ENCODE data around the gene ANKRD60. TPM values are rescaled to one million over a fixed set of nuclear protein-coding genes. Genes with fewer than 3 reads are reported as not detected.

The ANKRD60 gene
- polyA plus RNA-seq, 2 of the 4 experiments (the other 2 are of a cell fraction): not detected

DNA sequence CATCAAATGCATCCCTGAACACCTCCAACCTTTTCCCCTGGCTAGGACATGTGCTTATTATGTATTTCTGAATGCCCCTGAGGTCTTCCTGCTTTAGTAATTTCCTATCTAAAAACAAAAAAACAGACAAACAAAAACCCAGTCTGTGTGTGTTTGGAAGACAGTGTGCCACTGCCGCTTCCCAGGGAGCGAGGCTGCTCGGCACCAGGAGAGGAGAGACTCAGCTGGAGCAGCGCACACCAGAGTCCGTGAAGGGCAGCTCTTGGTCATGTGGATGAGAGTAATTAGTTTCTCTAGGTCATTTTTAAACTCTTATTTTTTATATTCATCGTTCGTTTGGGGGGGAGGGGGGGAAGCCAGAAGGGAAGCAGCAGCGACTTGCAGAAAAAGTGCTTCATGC is 10.0 kb upstream of the ANKRD60 start:
- FAIRE-seq (no peak), DNase-seq (ENCODE audit: low read depth in 1 of 2, low spot score in 1 of 2) (no peak), ATAC-seq (no peak)
- ChIA-PET POLR2A (no interaction called here), CTCF (interaction anchor here (0.8 to 6.2 kb wide), 10 partner anchors 8 to 601 kb away, joined by 3 to 60 read pairs (median 4); partner anchors contain the start of gene STX16)
- no peaks in the 10 kb centered on the region for H3K9me3 ChIP-seq
- TF ChIP-seq KDM5A (IDR thresholded peaks at IDR 0.05): no peak
- H3K4me3 ChIP-seq: no peak overlapping the region
- 88% methylated on average over 8 of the region's 8 CpGs for WGBS (ENCODE audit: missing lambda C conversion rate)
- H3K4me2 ChIP-seq: no peak overlapping the region
- H3K4me1 ChIP-seq: peaks cover 4% of the 10 kb centered on the region; the same call in 1 of the 3 replicates
- no peak overlapping the region for H3K27ac ChIP-seq

DNA sequence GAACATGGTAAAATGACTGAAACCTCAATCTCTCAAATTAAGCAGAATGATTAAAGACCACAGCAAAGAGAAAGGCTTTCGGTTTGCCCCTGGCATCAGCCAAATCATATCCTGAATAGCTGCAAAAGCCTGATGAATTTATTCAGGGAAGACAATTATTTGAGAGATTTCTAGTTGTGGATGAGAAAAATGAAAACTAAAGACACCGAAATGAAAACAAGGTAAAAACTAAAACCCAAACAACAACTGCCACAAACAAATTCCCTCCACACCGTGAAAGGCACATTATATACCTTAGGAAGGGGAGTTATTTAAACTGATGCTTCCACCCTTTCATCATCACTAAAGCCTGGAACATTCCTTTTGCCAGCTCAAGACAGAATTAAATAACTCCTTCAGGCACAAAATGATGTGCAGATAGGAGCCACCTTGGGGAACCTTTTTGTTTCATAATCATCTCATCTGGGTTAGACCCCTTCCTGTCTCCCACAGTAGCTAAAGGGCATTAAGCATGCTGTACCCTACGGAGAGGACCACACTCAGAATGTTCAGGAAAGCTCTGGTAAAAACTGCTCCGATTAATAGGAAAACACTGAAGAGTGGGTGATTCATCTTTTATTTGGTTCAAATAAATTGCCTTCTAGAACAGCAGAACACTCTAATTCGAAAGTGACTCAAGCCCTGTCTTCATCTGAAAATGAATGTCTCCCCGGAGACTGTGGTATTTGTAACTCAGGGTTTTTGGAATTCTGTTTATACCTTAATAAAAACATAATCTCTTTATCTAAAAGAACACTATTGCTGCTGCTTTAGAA is 9.1 kb upstream of the ANKRD60 start:
- ATAC-seq (no peak), FAIRE-seq (no peak), DNase-seq (ENCODE audit: low read depth in 1 of 2, low spot score in 1 of 2) (no peak)
- H3K4me3 ChIP-seq: no peak overlapping the region; the same call in 2 of the 3 replicates
- ChIA-PET CTCF (interaction anchor here (0.6 to 6.2 kb wide), 41 partner anchors 9 to 658 kb away, joined by 3 to 60 read pairs (median 3); partner anchors contain the start of genes NPEPL1, STX16 and VAPB), POLR2A (no interaction called here)
- 56% methylated on average over 7 of the region's 7 CpGs for WGBS (ENCODE audit: missing lambda C conversion rate)
- no peaks in the 10 kb centered on the region for H3K9me3 ChIP-seq
- H3K27ac ChIP-seq: no peak overlapping the region
- TF ChIP-seq RARB (CRISPR knock-in tag; IDR thresholded peaks at IDR 0.05): no peak
- TF ChIP-seq TP53 (CRISPR knock-in tag; IDR thresholded peaks at IDR 0.05): no peak
- TF ChIP-seq, protein P1, sequence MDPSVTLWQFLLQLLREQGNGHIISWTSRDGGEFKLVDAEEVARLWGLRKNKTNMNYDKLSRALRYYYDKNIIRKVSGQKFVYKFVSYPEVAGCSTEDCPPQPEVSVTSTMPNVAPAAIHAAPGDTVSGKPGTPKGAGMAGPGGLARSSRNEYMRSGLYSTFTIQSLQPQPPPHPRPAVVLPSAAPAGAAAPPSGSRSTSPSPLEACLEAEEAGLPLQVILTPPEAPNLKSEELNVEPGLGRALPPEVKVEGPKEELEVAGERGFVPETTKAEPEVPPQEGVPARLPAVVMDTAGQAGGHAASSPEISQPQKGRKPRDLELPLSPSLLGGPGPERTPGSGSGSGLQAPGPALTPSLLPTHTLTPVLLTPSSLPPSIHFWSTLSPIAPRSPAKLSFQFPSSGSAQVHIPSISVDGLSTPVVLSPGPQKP (IDR thresholded peaks at IDR 0.05; ENCODE audit: low read depth, low read length): no peak
- TF ChIP-seq, protein P2, sequence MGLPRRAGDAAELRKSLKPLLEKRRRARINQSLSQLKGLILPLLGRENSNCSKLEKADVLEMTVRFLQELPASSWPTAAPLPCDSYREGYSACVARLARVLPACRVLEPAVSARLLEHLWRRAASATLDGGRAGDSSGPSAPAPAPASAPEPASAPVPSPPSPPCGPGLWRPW (IDR thresholded peaks at IDR 0.05): no peak
- no peak for TF ChIP-seq HOXA7 (CRISPR knock-in tag; IDR thresholded peaks at IDR 0.05)
- TF ChIP-seq KDM5A (IDR thresholded peaks at IDR 0.05): no peak
- no peak for TF ChIP-seq ZSCAN20 (CRISPR knock-in tag; IDR thresholded peaks at IDR 0.05)
- TF ChIP-seq EHF (CRISPR knock-in tag; IDR thresholded peaks at IDR 0.05): no peak
- no peak for TF ChIP-seq NR3C1 (IDR thresholded peaks at IDR 0.05)
- TF ChIP-seq CEBPB (IDR thresholded peaks at IDR 0.05): no peak
- TF ChIP-seq JUNB (IDR thresholded peaks at IDR 0.05): no peak
- TF ChIP-seq HDAC2 (IDR thresholded peaks at IDR 0.05): no peak
- no peak for TF ChIP-seq SREBF2 (IDR thresholded peaks at IDR 0.05)
- TF ChIP-seq EP300 (IDR thresholded peaks at IDR 0.05): no peak
- no peak for TF ChIP-seq POLR2AphosphoS2 (conservative IDR thresholded peaks at IDR 0.05; ENCODE audit: low read length)
- no peak for TF ChIP-seq ZFP36 (IDR thresholded peaks at IDR 0.05; ENCODE audit: borderline replicate concordance, partially characterized antibody)
- TF ChIP-seq REST (IDR thresholded peaks at IDR 0.05): no peak
- TF ChIP-seq TFCP2L1 (CRISPR knock-in tag; IDR thresholded peaks at IDR 0.05): no peak
- peak overlapping the region; percentile 93; the same call in 1 of the 3 replicates for H3K4me2 ChIP-seq
- H3K4me1 ChIP-seq: peaks cover 4% of the 10 kb centered on the region; the same call in 1 of the 3 replicates

Data from A549 (cell line).